GM23338 (cell line): Measurements from ENCODE around the gene OTOR. TPM values are rescaled to one million over a fixed set of nuclear protein-coding genes. Genes with fewer than 3 reads are reported as not detected.

ENCODE experiments used
- ATAC-seq: fragments of 200-7000 bp; cut with Tn5 transposase; 3 replicates; pipeline ENCODE4 v1.9.1; 2020
- DNase-seq: peaks from one replicate; pipeline ENCODE4 v3.0.0-alpha.2; 2015; ENCODE audit warnings: low spot score
- H2AFZ ChIP-seq: fragments of 200-600 bp; sonication (generic); 2 replicates; pipeline ENCODE4 v1.8.0; 2016; ENCODE audit warnings: antibody characterized with exemption, mild to moderate bottlenecking, moderate library complexity
- H3F3A ChIP-seq: fragments of 200-600 bp; sonication (generic); replicated peaks from 2 replicates; pipeline ENCODE4 v1.8.0; 2017; ENCODE audit warnings: antibody characterized with exemption, mixed run types, low read depth
- H3K27ac ChIP-seq: fragments of 200-600 bp; sonication (generic); 2 replicates; pipeline ENCODE4 v1.6.1; 2016; ENCODE audit warnings: low read depth
- H3K27me3 ChIP-seq: fragments of 200-600 bp; sonication (generic); 2 replicates; pipeline ENCODE4 v1.8.0; 2016; ENCODE audit warnings: mild to moderate bottlenecking, mixed run types, moderate library complexity; ENCODE audit not compliant: insufficient read depth
- H3K36me3 ChIP-seq: fragments of 200-600 bp; sonication (generic); 2 replicates; pipeline ENCODE4 v1.8.0; 2016; ENCODE audit warnings: mild to moderate bottlenecking; ENCODE audit not compliant: insufficient read depth
- H3K4me1 ChIP-seq: fragments of 200-600 bp; sonication (generic); 2 replicates; pipeline ENCODE4 v1.8.0; 2016; ENCODE audit warnings: mild to moderate bottlenecking, moderate library complexity; ENCODE audit not compliant: insufficient read depth
- H3K4me2 ChIP-seq: fragments of 200-600 bp; sonication (generic); 2 replicates; pipeline ENCODE4 v1.7.1; 2017; ENCODE audit warnings: mixed run types
- H3K4me3 ChIP-seq: fragments of 200-600 bp; sonication (generic); 2 replicates; pipeline ENCODE4 v1.6.1; 2016; ENCODE audit warnings: mixed run types
- H3K79me2 ChIP-seq: fragments of 200-600 bp; sonication (generic); replicated peaks from 2 replicates; pipeline ENCODE4 v1.8.0; 2017; ENCODE audit warnings: mild to moderate bottlenecking; ENCODE audit not compliant: insufficient read depth
- H3K9me2 ChIP-seq: fragments of 200-600 bp; sonication (generic); 2 replicates; pipeline ENCODE4 v1.8.0; 2017; ENCODE audit not compliant: insufficient read depth
- H4K20me1 ChIP-seq: fragments of 200-600 bp; sonication (generic); replicated peaks from 2 replicates; pipeline ENCODE4 v1.8.0; 2017; ENCODE audit warnings: mild to moderate bottlenecking; ENCODE audit not compliant: insufficient read depth
- H3K27ac Mint-ChIP-seq: 2 replicates; pipeline ENCODE4 v1.8.0; 2020; ENCODE audit warnings: inconsistent platforms, mild to moderate bottlenecking, moderate library complexity, mixed read lengths
- H3K27me3 Mint-ChIP-seq: 3 replicates; pipeline ENCODE4 v1.8.0; 2022; ENCODE audit warnings: low read depth, mild to moderate bottlenecking, moderate library complexity, mixed read lengths, inconsistent platforms; ENCODE audit not compliant: insufficient read depth, poor library complexity
- H3K36me3 Mint-ChIP-seq: 3 replicates; pipeline ENCODE4 v1.8.0; 2021; ENCODE audit warnings: low read depth, mild to moderate bottlenecking, inconsistent platforms, moderate library complexity, mixed read lengths
- H3K4me1 Mint-ChIP-seq: 3 replicates; pipeline ENCODE4 v1.8.0; 2020; ENCODE audit warnings: mild to moderate bottlenecking, inconsistent platforms, mixed read lengths
- H3K4me3 Mint-ChIP-seq: 3 replicates; pipeline ENCODE4 v1.8.0; 2021; ENCODE audit warnings: moderate library complexity, mild to moderate bottlenecking, inconsistent platforms, mixed read lengths
- H3K9me3 Mint-ChIP-seq: 3 replicates; pipeline ENCODE4 v1.8.0; 2020; ENCODE audit warnings: moderate library complexity, mild to moderate bottlenecking, inconsistent platforms, mixed read lengths
- CREB1 ChIP-seq: fragments of 250-450 bp; sonication (Bioruptor Pico); IDR thresholded peaks from 2 replicates; pipeline ENCODE4 v1.5.0; 2020; ENCODE audit warnings: low read depth, mild to moderate bottlenecking, moderate library complexity
- EZH2 ChIP-seq: fragments of 200-600 bp; sonication (generic); IDR thresholded peaks from one replicate; pipeline ENCODE4 v1.8.0; 2017; ENCODE audit warnings: antibody characterized with exemption, mild to moderate bottlenecking, low read depth; ENCODE audit not compliant: unreplicated experiment
- EZH2phosphoT487 ChIP-seq: fragments of 200-600 bp; sonication (generic); IDR thresholded peaks from one replicate; pipeline ENCODE4 v1.8.1; 2018; ENCODE audit warnings: antibody characterized with exemption; ENCODE audit not compliant: unreplicated experiment
- JUNB ChIP-seq: IDR thresholded peaks from one replicate; pipeline ENCODE4 v1.6.1; 2016; ENCODE audit warnings: antibody characterized with exemption; ENCODE audit not compliant: unreplicated experiment
- NANOG ChIP-seq: IDR thresholded peaks from 2 replicates; pipeline ENCODE4 v1.6.1; 2016; ENCODE audit warnings: antibody characterized with exemption, borderline replicate concordance
- POLR2AphosphoS5 ChIP-seq: IDR thresholded peaks from 2 replicates; pipeline ENCODE4 v1.6.1; 2016; ENCODE audit warnings: antibody characterized with exemption, low read depth
- STAT1 ChIP-seq: IDR thresholded peaks from one replicate; pipeline ENCODE4 v1.6.1; 2016; ENCODE audit warnings: antibody characterized with exemption; ENCODE audit not compliant: unreplicated experiment
- ZNF114 ChIP-seq: fragments of 250-450 bp; sonication (Bioruptor Pico); IDR thresholded peaks from 2 replicates; pipeline ENCODE4 v1.5.0; 2020; ENCODE audit warnings: mild to moderate bottlenecking, moderate library complexity
- ZNF331 ChIP-seq: fragments of 250-450 bp; sonication (Bioruptor Pico); IDR thresholded peaks from 2 replicates; pipeline ENCODE4 v1.5.0; 2020; ENCODE audit warnings: low read depth, mild to moderate bottlenecking, moderate library complexity
- polyA plus RNA-seq: library from polyadenylated mRNA; unstranded; fragments of >200 nt; fragmentation: Nextera tagmentation; extraction: Ambion mirVana; gene quantifications from 2 replicates; pipeline ENCODE4 v1.2.1, GENCODE V29; 2016
- total RNA-seq: library from RNA; depleted of rRNA; stranded (reverse); fragments of >200 nt; shearing (Covaris generic); gene quantifications from 2 replicates; pipeline ENCODE4 v1.2.3, GENCODE V29; 2014
- TF ChIP-seq, protein P1 (sequence below), 2 experiments: fragments of 200-600 bp in 1 of 2; sonication (generic) in 1 of 2; conservative IDR thresholded peaks; 2 replicates each; pipeline versions ENCODE4 v1.5.1 to v1.6.1; 2016 to 2017; ENCODE audit warnings: antibody characterized with exemption in 2 of 2, low read depth in 2 of 2, mild to moderate bottlenecking in 2 of 2, moderate library complexity in 1 of 2
- TF ChIP-seq, protein P2 (sequence below): fragments of 250-450 bp; sonication (Bioruptor Pico); IDR thresholded peaks from 2 replicates; pipeline ENCODE4 v1.5.0; 2020; ENCODE audit warnings: mild to moderate bottlenecking, moderate library complexity
- TF ChIP-seq, protein P3 (sequence below): IDR thresholded peaks from one replicate; pipeline ENCODE4 v1.6.1; 2018; ENCODE audit warnings: antibody characterized with exemption; ENCODE audit not compliant: unreplicated experiment
- TF ChIP-seq, protein P4 (sequence below): IDR thresholded peaks from 2 replicates; pipeline ENCODE4 v1.6.1; 2016; ENCODE audit warnings: antibody characterized with exemption

OTOR gene
- total and polyA plus RNA-seq, 2 experiments from 2014 or later: not detected

DNA sequence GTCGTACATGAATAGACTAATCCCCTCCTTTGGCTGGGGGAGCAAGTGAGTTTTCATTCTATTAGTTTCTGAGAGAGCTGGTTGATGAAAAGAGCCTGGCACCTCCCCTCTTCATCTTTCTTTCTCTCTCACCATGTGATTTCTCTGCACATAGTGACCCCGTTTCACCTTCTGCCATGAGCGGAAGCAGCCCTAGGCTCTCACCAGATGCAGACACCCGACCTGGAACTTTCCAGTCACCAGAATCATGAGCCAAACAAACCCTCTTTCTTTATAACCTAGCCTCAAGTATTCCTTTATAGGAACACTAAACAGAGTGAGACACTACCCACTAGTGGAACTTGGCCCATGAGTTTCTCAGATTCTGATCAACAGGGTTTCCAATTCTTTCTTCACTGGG lies 16.4 kb downstream of the OTOR start:
- Histone ChIP-seq H3K79me2 (no peaks in the 10 kb centered on the region), H3F3A (no peaks in the 10 kb centered on the region), H3K4me1 (peaks cover 7% of the 10 kb centered on the region; the same call in 1 of the 2 replicates), H3K4me2 (no peak overlapping the region), H3K9me2 (no peaks in the 10 kb centered on the region; the same call in 1 of the 2 replicates), H3K27ac (no peak overlapping the region), H2AFZ (peak overlapping the region; percentile 91), H3K27me3 (no peaks in the 10 kb centered on the region), H3K4me3 (no peak overlapping the region), H4K20me1 (no peaks in the 10 kb centered on the region), H3K36me3 (no peaks in the 10 kb centered on the region)
- Mint-ChIP-seq H3K4me1 (peaks cover 16% of the 10 kb centered on the region), H3K9me3 (peaks cover 4% of the 10 kb centered on the region; the same call in 2 of the 3 replicates), H3K4me3 (no peak overlapping the region), H3K36me3 (no peaks in the 10 kb centered on the region), H3K27me3 (peaks cover 3% of the 10 kb centered on the region), H3K27ac (no peak overlapping the region)
- DNase-seq (no peak), ATAC-seq (no peak)
- TF ChIP-seq EZH2phosphoT487 (no peak), ZNF114 (CRISPR knock-in tag) (no peak), STAT1 (no peak), EZH2 (no peak), POLR2AphosphoS5 (no peak), JUNB (no peak), ZNF331 (CRISPR knock-in tag) (no peak), NANOG (no peak), CREB1 (no peak)
- TF ChIP-seq, protein P1, sequence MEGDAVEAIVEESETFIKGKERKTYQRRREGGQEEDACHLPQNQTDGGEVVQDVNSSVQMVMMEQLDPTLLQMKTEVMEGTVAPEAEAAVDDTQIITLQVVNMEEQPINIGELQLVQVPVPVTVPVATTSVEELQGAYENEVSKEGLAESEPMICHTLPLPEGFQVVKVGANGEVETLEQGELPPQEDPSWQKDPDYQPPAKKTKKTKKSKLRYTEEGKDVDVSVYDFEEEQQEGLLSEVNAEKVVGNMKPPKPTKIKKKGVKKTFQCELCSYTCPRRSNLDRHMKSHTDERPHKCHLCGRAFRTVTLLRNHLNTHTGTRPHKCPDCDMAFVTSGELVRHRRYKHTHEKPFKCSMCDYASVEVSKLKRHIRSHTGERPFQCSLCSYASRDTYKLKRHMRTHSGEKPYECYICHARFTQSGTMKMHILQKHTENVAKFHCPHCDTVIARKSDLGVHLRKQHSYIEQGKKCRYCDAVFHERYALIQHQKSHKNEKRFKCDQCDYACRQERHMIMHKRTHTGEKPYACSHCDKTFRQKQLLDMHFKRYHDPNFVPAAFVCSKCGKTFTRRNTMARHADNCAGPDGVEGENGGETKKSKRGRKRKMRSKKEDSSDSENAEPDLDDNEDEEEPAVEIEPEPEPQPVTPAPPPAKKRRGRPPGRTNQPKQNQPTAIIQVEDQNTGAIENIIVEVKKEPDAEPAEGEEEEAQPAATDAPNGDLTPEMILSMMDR (conservative IDR thresholded peaks at IDR 0.05; ENCODE audit: low read depth in 2 of 2): no peak
- TF ChIP-seq, protein P2, sequence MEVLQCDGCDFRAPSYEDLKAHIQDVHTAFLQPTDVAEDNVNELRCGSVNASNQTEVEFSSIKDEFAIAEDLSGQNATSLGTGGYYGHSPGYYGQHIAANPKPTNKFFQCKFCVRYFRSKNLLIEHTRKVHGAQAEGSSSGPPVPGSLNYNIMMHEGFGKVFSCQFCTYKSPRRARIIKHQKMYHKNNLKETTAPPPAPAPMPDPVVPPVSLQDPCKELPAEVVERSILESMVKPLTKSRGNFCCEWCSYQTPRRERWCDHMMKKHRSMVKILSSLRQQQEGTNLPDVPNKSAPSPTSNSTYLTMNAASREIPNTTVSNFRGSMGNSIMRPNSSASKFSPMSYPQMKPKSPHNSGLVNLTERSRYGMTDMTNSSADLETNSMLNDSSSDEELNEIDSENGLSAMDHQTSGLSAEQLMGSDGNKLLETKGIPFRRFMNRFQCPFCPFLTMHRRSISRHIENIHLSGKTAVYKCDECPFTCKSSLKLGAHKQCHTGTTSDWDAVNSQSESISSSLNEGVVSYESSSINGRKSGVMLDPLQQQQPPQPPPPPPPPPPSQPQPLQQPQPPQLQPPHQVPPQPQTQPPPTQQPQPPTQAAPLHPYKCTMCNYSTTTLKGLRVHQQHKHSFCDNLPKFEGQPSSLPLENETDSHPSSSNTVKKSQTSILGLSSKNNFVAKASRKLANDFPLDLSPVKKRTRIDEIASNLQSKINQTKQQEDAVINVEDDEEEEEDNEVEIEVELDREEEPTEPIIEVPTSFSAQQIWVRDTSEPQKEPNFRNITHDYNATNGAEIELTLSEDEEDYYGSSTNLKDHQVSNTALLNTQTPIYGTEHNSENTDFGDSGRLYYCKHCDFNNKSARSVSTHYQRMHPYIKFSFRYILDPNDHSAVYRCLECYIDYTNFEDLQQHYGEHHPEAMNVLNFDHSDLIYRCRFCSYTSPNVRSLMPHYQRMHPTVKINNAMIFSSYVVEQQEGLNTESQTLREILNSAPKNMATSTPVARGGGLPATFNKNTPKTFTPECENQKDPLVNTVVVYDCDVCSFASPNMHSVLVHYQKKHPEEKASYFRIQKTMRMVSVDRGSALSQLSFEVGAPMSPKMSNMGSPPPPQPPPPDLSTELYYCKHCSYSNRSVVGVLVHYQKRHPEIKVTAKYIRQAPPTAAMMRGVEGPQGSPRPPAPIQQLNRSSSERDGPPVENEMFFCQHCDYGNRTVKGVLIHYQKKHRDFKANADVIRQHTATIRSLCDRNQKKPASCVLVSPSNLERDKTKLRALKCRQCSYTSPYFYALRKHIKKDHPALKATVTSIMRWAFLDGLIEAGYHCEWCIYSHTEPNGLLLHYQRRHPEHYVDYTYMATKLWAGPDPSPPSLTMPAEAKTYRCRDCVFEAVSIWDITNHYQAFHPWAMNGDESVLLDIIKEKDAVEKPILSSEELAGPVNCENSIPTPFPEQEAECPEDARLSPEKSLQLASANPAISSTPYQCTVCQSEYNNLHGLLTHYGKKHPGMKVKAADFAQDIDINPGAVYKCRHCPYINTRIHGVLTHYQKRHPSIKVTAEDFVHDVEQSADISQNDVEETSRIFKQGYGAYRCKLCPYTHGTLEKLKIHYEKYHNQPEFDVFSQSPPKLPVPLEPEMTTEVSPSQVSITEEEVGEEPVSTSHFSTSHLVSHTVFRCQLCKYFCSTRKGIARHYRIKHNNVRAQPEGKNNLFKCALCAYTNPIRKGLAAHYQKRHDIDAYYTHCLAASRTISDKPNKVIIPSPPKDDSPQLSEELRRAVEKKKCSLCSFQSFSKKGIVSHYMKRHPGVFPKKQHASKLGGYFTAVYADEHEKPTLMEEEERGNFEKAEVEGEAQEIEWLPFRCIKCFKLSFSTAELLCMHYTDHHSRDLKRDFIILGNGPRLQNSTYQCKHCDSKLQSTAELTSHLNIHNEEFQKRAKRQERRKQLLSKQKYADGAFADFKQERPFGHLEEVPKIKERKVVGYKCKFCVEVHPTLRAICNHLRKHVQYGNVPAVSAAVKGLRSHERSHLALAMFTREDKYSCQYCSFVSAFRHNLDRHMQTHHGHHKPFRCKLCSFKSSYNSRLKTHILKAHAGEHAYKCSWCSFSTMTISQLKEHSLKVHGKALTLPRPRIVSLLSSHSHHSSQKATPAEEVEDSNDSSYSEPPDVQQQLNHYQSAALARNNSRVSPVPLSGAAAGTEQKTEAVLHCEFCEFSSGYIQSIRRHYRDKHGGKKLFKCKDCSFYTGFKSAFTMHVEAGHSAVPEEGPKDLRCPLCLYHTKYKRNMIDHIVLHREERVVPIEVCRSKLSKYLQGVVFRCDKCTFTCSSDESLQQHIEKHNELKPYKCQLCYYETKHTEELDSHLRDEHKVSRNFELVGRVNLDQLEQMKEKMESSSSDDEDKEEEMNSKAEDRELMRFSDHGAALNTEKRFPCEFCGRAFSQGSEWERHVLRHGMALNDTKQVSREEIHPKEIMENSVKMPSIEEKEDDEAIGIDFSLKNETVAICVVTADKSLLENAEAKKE (CRISPR knock-in tag): no peak
- TF ChIP-seq, protein P3, sequence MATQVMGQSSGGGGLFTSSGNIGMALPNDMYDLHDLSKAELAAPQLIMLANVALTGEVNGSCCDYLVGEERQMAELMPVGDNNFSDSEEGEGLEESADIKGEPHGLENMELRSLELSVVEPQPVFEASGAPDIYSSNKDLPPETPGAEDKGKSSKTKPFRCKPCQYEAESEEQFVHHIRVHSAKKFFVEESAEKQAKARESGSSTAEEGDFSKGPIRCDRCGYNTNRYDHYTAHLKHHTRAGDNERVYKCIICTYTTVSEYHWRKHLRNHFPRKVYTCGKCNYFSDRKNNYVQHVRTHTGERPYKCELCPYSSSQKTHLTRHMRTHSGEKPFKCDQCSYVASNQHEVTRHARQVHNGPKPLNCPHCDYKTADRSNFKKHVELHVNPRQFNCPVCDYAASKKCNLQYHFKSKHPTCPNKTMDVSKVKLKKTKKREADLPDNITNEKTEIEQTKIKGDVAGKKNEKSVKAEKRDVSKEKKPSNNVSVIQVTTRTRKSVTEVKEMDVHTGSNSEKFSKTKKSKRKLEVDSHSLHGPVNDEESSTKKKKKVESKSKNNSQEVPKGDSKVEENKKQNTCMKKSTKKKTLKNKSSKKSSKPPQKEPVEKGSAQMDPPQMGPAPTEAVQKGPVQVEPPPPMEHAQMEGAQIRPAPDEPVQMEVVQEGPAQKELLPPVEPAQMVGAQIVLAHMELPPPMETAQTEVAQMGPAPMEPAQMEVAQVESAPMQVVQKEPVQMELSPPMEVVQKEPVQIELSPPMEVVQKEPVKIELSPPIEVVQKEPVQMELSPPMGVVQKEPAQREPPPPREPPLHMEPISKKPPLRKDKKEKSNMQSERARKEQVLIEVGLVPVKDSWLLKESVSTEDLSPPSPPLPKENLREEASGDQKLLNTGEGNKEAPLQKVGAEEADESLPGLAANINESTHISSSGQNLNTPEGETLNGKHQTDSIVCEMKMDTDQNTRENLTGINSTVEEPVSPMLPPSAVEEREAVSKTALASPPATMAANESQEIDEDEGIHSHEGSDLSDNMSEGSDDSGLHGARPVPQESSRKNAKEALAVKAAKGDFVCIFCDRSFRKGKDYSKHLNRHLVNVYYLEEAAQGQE: no peak
- TF ChIP-seq, protein P4, sequence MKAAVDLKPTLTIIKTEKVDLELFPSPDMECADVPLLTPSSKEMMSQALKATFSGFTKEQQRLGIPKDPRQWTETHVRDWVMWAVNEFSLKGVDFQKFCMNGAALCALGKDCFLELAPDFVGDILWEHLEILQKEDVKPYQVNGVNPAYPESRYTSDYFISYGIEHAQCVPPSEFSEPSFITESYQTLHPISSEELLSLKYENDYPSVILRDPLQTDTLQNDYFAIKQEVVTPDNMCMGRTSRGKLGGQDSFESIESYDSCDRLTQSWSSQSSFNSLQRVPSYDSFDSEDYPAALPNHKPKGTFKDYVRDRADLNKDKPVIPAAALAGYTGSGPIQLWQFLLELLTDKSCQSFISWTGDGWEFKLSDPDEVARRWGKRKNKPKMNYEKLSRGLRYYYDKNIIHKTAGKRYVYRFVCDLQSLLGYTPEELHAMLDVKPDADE: no peak
